GM12878 (cell line): Measurements from ENCODE around the gene HAAO. TPM values are rescaled to one million over a fixed set of nuclear protein-coding genes. Genes with fewer than 3 reads are reported as not detected.

Experiments used
- ATAC-seq: fragments of 200-7000 bp; cut with Tn5 transposase; 3 replicates; pipeline ENCODE4 v1.9.1; 2020; ENCODE audit warnings: mild to moderate bottlenecking, moderate library complexity
- BruUV-seq: library from RNA; stranded (reverse); fragments of 400-500 nt; replicated peaks from 2 replicates; lab custom pipeline; 2021; lab: Mats Ljungman, UMichigan
- CTCF ChIA-PET: fragments of 300-600 bp; sonication (Branson Sonifier 250); formaldehyde crosslinking; extraction: SDS; loops from one replicate; lab custom pipeline; 2021; ENCODE audit warnings: inconsistent platforms; lab: Yijun Ruan, JAX
- POLR2A ChIA-PET: fragments of 350-600 bp; formaldehyde crosslinking; extraction: SDS; loops from one replicate; lab custom pipeline; 2021; ENCODE audit warnings: inconsistent platforms; lab: Charles Lee
- RAD21 ChIA-PET: fragments of 300-600 bp; sonication (Branson Sonifier 250); formaldehyde crosslinking; loops from one replicate; lab custom pipeline; 2023; ENCODE audit warnings: antibody characterized with exemption; ENCODE audit not compliant: unreplicated experiment; lab: Charles Lee
- SMC1A ChIA-PET: fragments of 300-600 bp; sonication (Branson Sonifier 250); formaldehyde crosslinking; loops from one replicate; lab custom pipeline; 2023; ENCODE audit not compliant: unreplicated experiment, uncharacterized antibody; lab: Charles Lee
- DNase-seq: peaks from one replicate; pipeline ENCODE4 v3.0.0-alpha.2; 2011; ENCODE audit warnings: low read depth, low spot score
- FAIRE-seq: peaks from 3 replicates; lab custom pipeline; 2011; peaks lifted over from hg19 to GRCh38; lab: Jason Lieb, UNC
- H2AFZ ChIP-seq: 2 replicates; pipeline ENCODE4 v1.6.0; 2011; ENCODE audit warnings: low read depth, low read length, control low read depth; ENCODE audit not compliant: control insufficient read depth
- H3K27ac ChIP-seq: 2 replicates; pipeline ENCODE4 v1.5.1; 2011; ENCODE audit warnings: control low read depth; ENCODE audit not compliant: control insufficient read depth, insufficient read depth
- H3K27me3 ChIP-seq, 2 experiments: replicated peaks in 1 of 2; 2 replicates each; pipeline versions ENCODE4 v1.6.0 to v1.6.1; 2011; ENCODE audit warnings: low read length in 1 of 2; ENCODE audit not compliant: control insufficient read depth in 2 of 2, insufficient read depth in 2 of 2
- H3K36me3 ChIP-seq, 2 experiments: 2 replicates each; pipeline ENCODE4 v1.5.1; 2011; ENCODE audit warnings: low read length in 1 of 2; ENCODE audit not compliant: control insufficient read depth in 2 of 2, insufficient read depth in 2 of 2
- H3K4me1 ChIP-seq: 2 replicates; pipeline ENCODE4 v1.6.1; 2011; ENCODE audit warnings: mild to moderate bottlenecking, low read length, moderate library complexity, mixed read lengths; ENCODE audit not compliant: control insufficient read depth, insufficient read depth
- H3K4me2 ChIP-seq: 2 replicates; pipeline ENCODE4 v1.6.0; 2011; ENCODE audit warnings: control low read depth; ENCODE audit not compliant: control insufficient read depth, insufficient read depth
- H3K4me3 ChIP-seq: fragments of 200-600 bp; sonication (generic); 2 replicates; pipeline ENCODE4 v1.5.1; 2016
- H3K79me2 ChIP-seq: 2 replicates; pipeline ENCODE4 v1.6.0; 2011; ENCODE audit warnings: low read length; ENCODE audit not compliant: control insufficient read depth, insufficient read depth
- H3K9ac ChIP-seq: 2 replicates; pipeline ENCODE4 v1.8.0; 2011; ENCODE audit warnings: low read length, control low read depth, mixed read lengths; ENCODE audit not compliant: control insufficient read depth, insufficient read depth
- H3K9me3 ChIP-seq: replicated peaks from 3 replicates; pipeline ENCODE4 v1.5.1; 2011; ENCODE audit warnings: mild to moderate bottlenecking, low read length; ENCODE audit not compliant: control insufficient read depth, insufficient read depth
- H4K20me1 ChIP-seq: 2 replicates; pipeline ENCODE4 v1.6.0; 2011; ENCODE audit not compliant: control insufficient read depth, insufficient read depth
- BCL11A ChIP-seq: IDR thresholded peaks from 2 replicates; pipeline ENCODE4 v1.6.1; 2011; ENCODE audit warnings: low read depth, low read length
- BCL3 ChIP-seq: IDR thresholded peaks from 2 replicates; pipeline ENCODE4 v1.6.1; 2011; ENCODE audit warnings: borderline replicate concordance, low read depth, mild to moderate bottlenecking, moderate library complexity, low read length; ENCODE audit not compliant: insufficient read depth, poor library complexity, severe bottlenecking
- CBX5 ChIP-seq: sonication (generic); IDR thresholded peaks from 2 replicates; pipeline ENCODE4 v1.6.1; 2016; ENCODE audit warnings: low read depth, moderate library complexity, mild to moderate bottlenecking, inconsistent platforms
- FOXM1 ChIP-seq: IDR thresholded peaks from 2 replicates; pipeline ENCODE4 v1.6.1; 2012; ENCODE audit warnings: low read depth, mild to moderate bottlenecking, inconsistent platforms, low read length, moderate library complexity
- GATAD2B ChIP-seq: fragments of 450-650 bp; conservative IDR thresholded peaks from 2 replicates; pipeline ENCODE4 v1.6.1; 2017; ENCODE audit warnings: low read depth, mild to moderate bottlenecking, moderate library complexity
- NR2F1 ChIP-seq: fragments of 450-650 bp; conservative IDR thresholded peaks from 2 replicates; pipeline ENCODE4 v1.6.1; 2017; ENCODE audit warnings: mild to moderate bottlenecking
- PAX5 ChIP-seq: IDR thresholded peaks from 2 replicates; pipeline ENCODE4 v1.6.1; 2011; ENCODE audit warnings: low read depth, low read length, borderline replicate concordance
- SPI1 ChIP-seq: IDR thresholded peaks from 2 replicates; pipeline ENCODE4 v1.6.1; 2011; ENCODE audit warnings: low read depth, mild to moderate bottlenecking, low read length, moderate library complexity, borderline replicate concordance; ENCODE audit not compliant: insufficient read depth
- SRF ChIP-seq, 2 experiments: IDR thresholded peaks; 2 replicates each; pipeline ENCODE4 v1.6.1; 2011; ENCODE audit warnings: low read depth in 2 of 2, low read length in 2 of 2, mild to moderate bottlenecking in 1 of 2, moderate library complexity in 1 of 2
- ZNF384 ChIP-seq: IDR thresholded peaks from 2 replicates; pipeline ENCODE4 v1.6.1; 2012; ENCODE audit warnings: low read depth, mild to moderate bottlenecking, low read length, improper control_type of control experiment, borderline replicate concordance
- WGBS: methylation state at CpG from one replicate; pipeline ENCODE4 v1.1.6; 2016; ENCODE audit warnings: low lambda C conversion rate; ENCODE audit not compliant: insufficient replicate concordance, insufficient coverage; ENCODE audit errors: missing lambda C conversion rate; 5-methylcytosine and 5-hydroxymethylcytosine counted together
- in situ Hi-C: fragments of 300-500 bp; cut with MboI; formaldehyde crosslinking; loops from 9 replicates; pipeline ENCODE4 v1.14.3; 2018; ENCODE audit warnings: mixed read lengths
- intact Hi-C: fragments of 100-400 bp; cut with micrococcal nuclease; formaldehyde crosslinking; loops from one replicate; pipeline ENCODE4 v1.14.2; 2022; ENCODE audit not compliant: unreplicated experiment
- polyA plus RNA-seq, 11 experiments: library from polyadenylated mRNA; depleted of rRNA in 4 of 11; unstranded in 6 of 11; stranded (reverse) in 5 of 11; fragments of >200 nt; fragmentation: Nextera tagmentation in 4 of 11; fragmentation: Illumina TruSeq in 1 of 11; extraction: Ambion mirVana in 4 of 11; extraction: Trizol in 1 of 11; gene quantifications; 1 replicate in 1 of 11; 2 replicates in 10 of 11; pipeline versions ENCODE4 v1.2.1 to v1.2.3, GENCODE V29; 2011 to 2016; ENCODE audit warnings: inconsistent platforms in 2 of 11, missing spikeins in 2 of 11, low read depth in 1 of 11
- total RNA-seq, 4 experiments: library from RNA; depleted of rRNA in 3 of 4; stranded (reverse); fragments of >200 nt in 3 of 4; fragmentation: Illumina TruSeq in 1 of 4; extraction: Trizol in 1 of 4; gene quantifications; 2 replicates each; pipeline versions ENCODE4 v1.2.1 to v1.2.3, GENCODE V29; 2013 to 2021
- TF ChIP-seq, protein P1 (sequence below): IDR thresholded peaks from 2 replicates; pipeline ENCODE4 v1.6.1; 2012; ENCODE audit warnings: low read depth, low read length, improper control_type of control experiment

Gene HAAO
- total and polyA plus RNA-seq, 10 of the 15 experiments (the other 5 are each of a cell fraction or from before 2014, with no cell fraction given): 4.3 to 58.7 (median 26.8) TPM

DNA sequence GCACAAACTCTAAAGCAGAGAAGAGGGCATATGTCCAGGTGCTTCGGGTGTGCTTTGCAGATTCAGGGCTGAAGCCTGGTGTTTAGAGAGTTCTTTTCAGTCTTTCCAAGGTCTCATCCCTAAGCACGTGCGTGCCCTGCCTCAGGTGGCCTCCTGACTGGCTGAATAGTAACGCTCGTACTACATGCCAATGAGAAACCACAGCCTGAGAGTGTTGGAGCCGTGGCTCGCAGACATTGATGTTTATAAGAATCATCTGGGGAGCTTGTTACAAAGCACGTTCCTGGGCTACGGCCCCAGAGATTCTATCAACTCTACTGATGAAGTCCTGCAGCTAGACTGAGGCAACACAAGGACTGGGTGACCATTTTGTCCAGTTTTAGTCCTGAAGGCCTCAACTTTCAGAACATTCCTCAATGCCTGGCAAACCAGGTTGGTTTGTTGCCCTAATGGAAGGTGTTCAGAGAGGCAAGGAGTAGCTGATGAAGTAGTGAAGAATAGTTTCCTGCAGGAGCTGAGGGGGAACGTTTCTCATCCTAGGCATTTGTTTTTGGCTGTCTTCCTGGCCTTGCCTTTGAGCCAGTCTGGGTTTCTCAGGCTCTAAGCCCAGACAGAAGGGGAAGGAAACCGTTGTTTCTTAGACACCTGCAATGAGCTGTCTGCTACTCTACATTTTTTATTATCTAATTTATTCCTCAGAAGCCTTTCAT lies 31.5 kb upstream of the HAAO start:
- WGBS: 40% methylated on average over 11 of the region's 11 CpGs
- H3K9me3 ChIP-seq: no peaks in the 10 kb centered on the region
- DNase-seq (no peak), ATAC-seq (no peak), FAIRE-seq (no peak)
- no peaks in the 10 kb centered on the region for H3K36me3 ChIP-seq
- POLR2A ChIA-PET: no interaction called here
- H3K27me3 ChIP-seq: no peaks in the 10 kb centered on the region; a peak in 1 of 4 replicates
- H3K4me1 ChIP-seq: no peaks in the 10 kb centered on the region
- H3K9ac ChIP-seq: no peak overlapping the region
- intact Hi-C loops: no loop called here
- no peak for TF ChIP-seq GATAD2B
- TF ChIP-seq CBX5: no peak
- no peak for TF ChIP-seq ZNF384
- no peak for TF ChIP-seq NR2F1
- CTCF ChIA-PET: interaction anchor here (0.7 to 1.4 kb wide), 3 partner anchors 10 to 661 kb away, joined by 3 to 4 read pairs (median 4); no protein-coding TSS in a partner anchor
- H4K20me1 ChIP-seq: no peaks in the 10 kb centered on the region
- no peak overlapping the region for H3K27ac ChIP-seq
- no peak overlapping the region for H3K4me3 ChIP-seq
- H3K4me2 ChIP-seq: no peak overlapping the region
- RAD21 ChIA-PET: interaction anchor here (0.6 to 1.3 kb wide), 2 partner anchors 13 to 72 kb away, joined by 3 read pairs; no protein-coding TSS in a partner anchor
- no peak overlapping the region for H2AFZ ChIP-seq
- in situ Hi-C loops: no loop called here
- SMC1A ChIA-PET: interaction anchor here (0.6 to 1.1 kb wide), 5 partner anchors 10 to 405 kb away, joined by 3 to 4 read pairs (median 3); no protein-coding TSS in a partner anchor
- no peaks in the 10 kb centered on the region for H3K79me2 ChIP-seq
- BruUV-seq: no TSS peak

GRCh38 chr2:42819160-42819559 lies 26.8 kb upstream of the HAAO start:
- intact Hi-C loops (no loop called here), in situ Hi-C loops (no loop called here)
- BruUV-seq: no TSS peak
- ChIA-PET CTCF (interaction anchor here (0.6 to 1.0 kb wide), 2 partner anchors 9 to 11 kb away, joined by 3 read pairs; no protein-coding TSS in a partner anchor), SMC1A (interaction anchor here (1.0 kb wide), 1 partner anchor 30 kb away, joined by 3 read pairs; no protein-coding TSS in a partner anchor), POLR2A (interaction anchor here (0.5 kb wide), 1 partner anchor 911 kb away, joined by 3 read pairs; no protein-coding TSS in a partner anchor), RAD21 (interaction anchor here (1.2 to 1.7 kb wide), 2 partner anchors 25 to 758 kb away, joined by 3 read pairs; no protein-coding TSS in a partner anchor)
- H3K4me1 ChIP-seq: no peaks in the 10 kb centered on the region
- no peak overlapping the region for H2AFZ ChIP-seq
- H3K27me3 ChIP-seq: no peaks in the 10 kb centered on the region
- no peak for DNase-seq
- FAIRE-seq: no peak
- ATAC-seq: no peak
- H3K36me3 ChIP-seq: no peaks in the 10 kb centered on the region
- H3K9ac ChIP-seq: no peak overlapping the region
- H3K4me3 ChIP-seq: no peak overlapping the region
- no peak overlapping the region for H3K27ac ChIP-seq
- no peaks in the 10 kb centered on the region for H4K20me1 ChIP-seq
- 23% methylated on average over 2 of the region's 2 CpGs for WGBS
- no peaks in the 10 kb centered on the region for H3K79me2 ChIP-seq
- H3K9me3 ChIP-seq: no peaks in the 10 kb centered on the region; the same call in 2 of the 3 replicates
- no peak overlapping the region for H3K4me2 ChIP-seq
- no peak for TF ChIP-seq BCL3
- no peak for TF ChIP-seq SRF (IDR thresholded peaks at IDR 0.05; ENCODE audit: low read depth in 2 of 2, low read length in 2 of 2)
- TF ChIP-seq FOXM1: no peak
- TF ChIP-seq, protein P1, sequence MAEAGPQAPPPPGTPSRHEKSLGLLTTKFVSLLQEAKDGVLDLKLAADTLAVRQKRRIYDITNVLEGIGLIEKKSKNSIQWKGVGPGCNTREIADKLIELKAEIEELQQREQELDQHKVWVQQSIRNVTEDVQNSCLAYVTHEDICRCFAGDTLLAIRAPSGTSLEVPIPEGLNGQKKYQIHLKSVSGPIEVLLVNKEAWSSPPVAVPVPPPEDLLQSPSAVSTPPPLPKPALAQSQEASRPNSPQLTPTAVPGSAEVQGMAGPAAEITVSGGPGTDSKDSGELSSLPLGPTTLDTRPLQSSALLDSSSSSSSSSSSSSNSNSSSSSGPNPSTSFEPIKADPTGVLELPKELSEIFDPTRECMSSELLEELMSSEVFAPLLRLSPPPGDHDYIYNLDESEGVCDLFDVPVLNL: no peak
- TF ChIP-seq BCL11A: no peak
- no peak for TF ChIP-seq PAX5
- no peak for TF ChIP-seq SPI1
